Fibroblast of skin of right biceps (primary cell): Measurements from ENCODE around the gene TEX51.

Experiments used
- DNase-seq: peaks from one replicate; pipeline ENCODE4 v3.0.0-alpha.2; 2013

The TEX51 gene

GRCh38 chr2:126916744-126917143 is 18.1 kb downstream of the TEX51 start:
- no peak for DNase-seq

GRCh38 chr2:126921066-126921465 is 22.4 kb downstream of the TEX51 start:
- DNase-seq, result no peak

- no peak for DNase-seq
These were observed 32.4 kb downstream of the TEX51 start for GRCh38 chr2:126930970-126931590.

- no peak for DNase-seq
These were observed 33.8 kb downstream of the TEX51 start for GRCh38 chr2:126932529-126932928.

GRCh38 chr2:126932966-126933710 is 34.4 kb downstream of the TEX51 start:
- no peak for DNase-seq

- no peak for DNase-seq
These were observed 35.0 kb downstream of the TEX51 start for GRCh38 chr2:126933711-126934091.

GRCh38 chr2:126934809-126935208 is 36.1 kb downstream of the TEX51 start:
- no peak for DNase-seq

GRCh38 chr2:126935774-126936173 is 37.1 kb downstream of the TEX51 start:
- DNase-seq, result no peak

- no peak for DNase-seq
These were observed 37.6 kb downstream of the TEX51 start for GRCh38 chr2:126936219-126936723.

- DNase-seq, result no peak
These were observed 41.6 kb downstream of the TEX51 start for GRCh38 chr2:126940331-126940730.

GRCh38 chr2:126942427-126943203 is 43.9 kb downstream of the TEX51 start:
- DNase-seq, result no peak

- DNase-seq, result no peak
These were observed 45.1 kb downstream of the TEX51 start for GRCh38 chr2:126943612-126944348.

GRCh38 chr2:126945118-126945517 is 46.4 kb downstream of the TEX51 start:
- DNase-seq, result no peak

- no peak for DNase-seq
These were observed 47.8 kb downstream of the TEX51 start for GRCh38 chr2:126946318-126947102.

- no peak for DNase-seq
These were observed 48.4 kb downstream of the TEX51 start for GRCh38 chr2:126947103-126947429.

- no peak for DNase-seq
These were observed 51.1 kb downstream of the TEX51 start for GRCh38 chr2:126949775-126950174.

GRCh38 chr2:126950504-126950903 is 51.8 kb downstream of the TEX51 start:
- DNase-seq, result no peak
